ENCODE measurements around the gene B3GLCT. TPM values are rescaled to one million over a fixed set of nuclear protein-coding genes. Genes with fewer than 3 reads are reported as not detected.

B3GLCT gene
- total and polyA plus RNA-seq, 10 of the 15 experiments (the other 5 are each of a cell fraction or from before 2014, with no cell fraction given) = 0.07 to 0.89 (median 0.25) TPM

GRCh38 chr13:31198519-31198918 lies 1.3 kb upstream of the B3GLCT start (continued):
- TF ChIP-seq USF1 (IDR thresholded peaks at IDR 0.05; ENCODE audit: borderline replicate concordance, extremely low read length, insufficient read depth, low read depth, low read length) (no peak), CEBPZ (IDR thresholded peaks at IDR 0.05; ENCODE audit: low read depth, low read length) (no peak), SREBF1 (IDR thresholded peaks at IDR 0.05; ENCODE audit: low read length) (no peak), NFIC (IDR thresholded peaks at IDR 0.05; ENCODE audit: low read depth, low read length) (no peak), MTA2 (IDR thresholded peaks at IDR 0.05; ENCODE audit: low read depth) (no peak), NFYA (IDR thresholded peaks at IDR 0.05; ENCODE audit: borderline replicate concordance, low read depth, low read length) (no peak), FOS (IDR thresholded peaks at IDR 0.05; ENCODE audit: borderline replicate concordance, extremely low read depth, insufficient read length) (no peak), SREBF2 (IDR thresholded peaks at IDR 0.05; ENCODE audit: low read length) (no peak), EGR1 (IDR thresholded peaks at IDR 0.05; ENCODE audit: borderline replicate concordance in 1 of 2, low read depth in 2 of 2, low read length in 2 of 2) (no peak), SUZ12 (IDR thresholded peaks at IDR 0.05; ENCODE audit: unreplicated experiment) (no peak), ZNF217 (IDR thresholded peaks at IDR 0.05) (no peak), RAD51 (IDR thresholded peaks at IDR 0.05) (no peak), LARP7 (IDR thresholded peaks at IDR 0.05) (no peak), HDGF (IDR thresholded peaks at IDR 0.05) (no peak), TCF3 (IDR thresholded peaks at IDR 0.05; ENCODE audit: borderline replicate concordance, insufficient read depth, low read depth, low read length) (no peak), HDAC6 (IDR thresholded peaks at IDR 0.05; ENCODE audit: unreplicated experiment) (no peak)
